ENCODE measurements around the gene KRTAP4-8.
"Not testable (repeated sequence)": the region's sequence is repeated elsewhere in the genome, so short reads cannot be mapped to it uniquely, and the experiment has no call there.

- TF ChIP-seq FOSL1 (IDR thresholded peaks at IDR 0.05; ENCODE audit: insufficient read depth, low read depth, low read length); CEBPB (IDR thresholded peaks at IDR 0.05; ENCODE audit: low read depth, low read length); CTCF (IDR thresholded peaks at IDR 0.05; ENCODE audit: control extremely low read depth in 1 of 3, insufficient read depth in 1 of 3, low read depth in 1 of 3, low read length in 3 of 3); HDAC6 (IDR thresholded peaks at IDR 0.05; ENCODE audit: low read depth, low read length); EZH2 (IDR thresholded peaks at IDR 0.05; ENCODE audit: low read depth, low read length, severe bottlenecking); TCF12 (IDR thresholded peaks at IDR 0.05; ENCODE audit: low read depth, low read length); POLR2AphosphoS5 (IDR thresholded peaks at IDR 0.05; ENCODE audit: low read depth, low read length); YY1 (IDR thresholded peaks at IDR 0.05; ENCODE audit: low read depth, low read length); EP300 (IDR thresholded peaks at IDR 0.05; ENCODE audit: borderline replicate concordance in 1 of 2, low read depth in 2 of 2, low read length in 2 of 2); EGR1 (IDR thresholded peaks at IDR 0.05; ENCODE audit: borderline replicate concordance, low read depth, low read length); ZNF274 (IDR thresholded peaks at IDR 0.05; ENCODE audit: borderline replicate concordance, extremely low read depth, low read length); SRF (IDR thresholded peaks at IDR 0.05; ENCODE audit: low read depth, low read length); POLR2A (IDR thresholded peaks at IDR 0.05; ENCODE audit: control extremely low read depth in 1 of 2, low read depth in 2 of 2, low read length in 2 of 2): not testable (repeated sequence)
These were observed 1.9 kb upstream of the KRTAP4-8 start for GRCh38 chr17:41099682-41100480.
